ENCODE results near the gene HMHB1.
A peak's percentile ranks its signal among the peaks of the same experiment; 100 is the strongest.

HMHB1 gene

GRCh38 chr5:143781993-143782520 is 29.9 kb upstream of the HMHB1 start:
- Mint-ChIP-seq H3K9me3 (peaks cover 18% of the 10 kb centered on the region), H3K27me3 (ENCODE audit: low read depth, poor library complexity) (no peaks in the 10 kb centered on the region), H3K4me1 (peaks cover 17% of the 10 kb centered on the region), H3K4me3 (no peak overlapping the region), H3K36me3 (ENCODE audit: low read depth) (no peaks in the 10 kb centered on the region), H3K27ac (peak overlapping the region; percentile 13)
- DNase-seq: no peak
- TF ChIP-seq, protein P1, sequence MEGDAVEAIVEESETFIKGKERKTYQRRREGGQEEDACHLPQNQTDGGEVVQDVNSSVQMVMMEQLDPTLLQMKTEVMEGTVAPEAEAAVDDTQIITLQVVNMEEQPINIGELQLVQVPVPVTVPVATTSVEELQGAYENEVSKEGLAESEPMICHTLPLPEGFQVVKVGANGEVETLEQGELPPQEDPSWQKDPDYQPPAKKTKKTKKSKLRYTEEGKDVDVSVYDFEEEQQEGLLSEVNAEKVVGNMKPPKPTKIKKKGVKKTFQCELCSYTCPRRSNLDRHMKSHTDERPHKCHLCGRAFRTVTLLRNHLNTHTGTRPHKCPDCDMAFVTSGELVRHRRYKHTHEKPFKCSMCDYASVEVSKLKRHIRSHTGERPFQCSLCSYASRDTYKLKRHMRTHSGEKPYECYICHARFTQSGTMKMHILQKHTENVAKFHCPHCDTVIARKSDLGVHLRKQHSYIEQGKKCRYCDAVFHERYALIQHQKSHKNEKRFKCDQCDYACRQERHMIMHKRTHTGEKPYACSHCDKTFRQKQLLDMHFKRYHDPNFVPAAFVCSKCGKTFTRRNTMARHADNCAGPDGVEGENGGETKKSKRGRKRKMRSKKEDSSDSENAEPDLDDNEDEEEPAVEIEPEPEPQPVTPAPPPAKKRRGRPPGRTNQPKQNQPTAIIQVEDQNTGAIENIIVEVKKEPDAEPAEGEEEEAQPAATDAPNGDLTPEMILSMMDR (IDR thresholded peaks at IDR 0.05): no peak

GRCh38 chr5:143782588-143783386 is 29.2 kb upstream of the HMHB1 start:
- Mint-ChIP-seq H3K27ac (no peak overlapping the region), H3K4me1 (peaks cover 17% of the 10 kb centered on the region), H3K4me3 (no peak overlapping the region), H3K27me3 (ENCODE audit: low read depth, poor library complexity) (no peaks in the 10 kb centered on the region), H3K9me3 (peaks cover 12% of the 10 kb centered on the region), H3K36me3 (ENCODE audit: low read depth) (no peaks in the 10 kb centered on the region)
- DNase-seq: no peak
- TF ChIP-seq, protein P1 (IDR thresholded peaks at IDR 0.05): no peak

DNA sequence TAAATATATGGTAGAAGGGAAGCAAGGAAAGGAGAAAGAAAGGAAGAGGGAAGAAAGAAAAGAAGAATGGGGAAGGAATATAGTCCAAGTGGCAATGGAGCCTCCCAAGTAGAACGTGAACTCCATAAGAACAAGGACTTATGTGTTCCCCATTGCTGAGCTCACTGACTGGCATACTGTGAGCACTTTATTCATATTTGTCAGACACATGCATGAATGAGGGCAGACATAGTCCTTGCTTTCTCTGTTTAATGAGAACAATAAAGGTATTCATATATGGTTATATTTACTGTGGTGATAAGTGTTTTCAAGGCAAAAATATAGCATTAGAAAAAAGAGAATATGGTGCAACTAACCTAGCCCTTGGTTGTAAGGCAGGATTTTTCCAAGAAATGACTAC is 23.6 kb upstream of the HMHB1 start:
- Mint-ChIP-seq H3K36me3 (ENCODE audit: low read depth) (no peaks in the 10 kb centered on the region), H3K27ac (no peak overlapping the region), H3K27me3 (ENCODE audit: low read depth, poor library complexity) (peaks cover 3% of the 10 kb centered on the region), H3K4me1 (no peaks in the 10 kb centered on the region), H3K4me3 (no peak overlapping the region), H3K9me3 (no peaks in the 10 kb centered on the region)
- TF ChIP-seq, protein P1 (IDR thresholded peaks at IDR 0.05): no peak
- no peak for DNase-seq

DNA sequence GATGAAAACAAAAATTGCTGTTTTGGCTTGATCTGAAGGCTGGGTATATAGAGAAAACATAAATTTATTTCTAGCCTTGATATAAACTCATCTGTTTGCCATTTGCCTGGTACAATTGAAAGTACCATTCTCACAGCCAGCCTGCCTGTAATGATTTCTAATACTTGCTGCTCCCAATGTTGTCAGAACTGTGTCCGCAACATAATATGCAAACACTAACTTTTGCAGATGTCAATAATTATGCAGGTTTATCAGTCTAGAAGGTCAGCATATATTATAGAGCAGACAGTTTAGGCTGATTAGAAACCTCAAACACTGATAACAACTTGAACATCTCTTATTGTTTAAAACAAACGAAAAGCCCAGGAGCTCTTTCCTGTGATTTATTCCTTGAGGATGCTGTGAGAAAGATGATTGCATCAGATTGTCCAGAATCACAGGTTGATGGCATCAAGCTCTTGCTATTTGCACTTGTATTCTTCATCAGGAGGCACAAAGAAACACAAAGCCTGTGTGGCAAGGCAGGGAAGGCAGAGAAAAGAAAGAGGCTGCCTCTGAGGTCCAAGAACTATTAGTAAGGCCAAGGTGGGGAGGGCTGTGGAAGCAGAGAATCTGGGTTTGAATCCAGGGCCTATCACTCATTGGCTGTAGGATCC is 21.4 kb upstream of the HMHB1 start:
- no peak for DNase-seq
- no peak overlapping the region for H3K27ac Mint-ChIP-seq
- TF ChIP-seq, protein P1 (IDR thresholded peaks at IDR 0.05): no peak
- H3K4me3 Mint-ChIP-seq: no peak overlapping the region
- peaks cover 3% of the 10 kb centered on the region for H3K27me3 Mint-ChIP-seq (ENCODE audit: low read depth, poor library complexity)
- H3K36me3 Mint-ChIP-seq (ENCODE audit: low read depth): no peaks in the 10 kb centered on the region
- no peaks in the 10 kb centered on the region for H3K9me3 Mint-ChIP-seq
- H3K4me1 Mint-ChIP-seq: no peaks in the 10 kb centered on the region

- Mint-ChIP-seq H3K36me3 (ENCODE audit: low read depth) (no peaks in the 10 kb centered on the region), H3K4me1 (no peaks in the 10 kb centered on the region), H3K9me3 (no peaks in the 10 kb centered on the region), H3K27me3 (ENCODE audit: low read depth, poor library complexity) (peaks cover 3% of the 10 kb centered on the region), H3K27ac (no peak overlapping the region), H3K4me3 (no peak overlapping the region)
- DNase-seq: no peak
- TF ChIP-seq, protein P1 (IDR thresholded peaks at IDR 0.05): no peak
Observed at GRCh38 chr5:143791848-143792731, 19.9 kb upstream of the HMHB1 start.
